HS-5 (cell line): ENCODE measurements around the gene MARK4.
"Not testable (repeated sequence)": the region's sequence is repeated elsewhere in the genome, so short reads cannot be mapped to it uniquely, and the experiment has no call there.

ENCODE experiments used
- DNase-seq: peaks from one replicate; pipeline ENCODE4 v3.0.0-alpha.2; 2012; ENCODE audit warnings: low read depth

MARK4 gene

DNA sequence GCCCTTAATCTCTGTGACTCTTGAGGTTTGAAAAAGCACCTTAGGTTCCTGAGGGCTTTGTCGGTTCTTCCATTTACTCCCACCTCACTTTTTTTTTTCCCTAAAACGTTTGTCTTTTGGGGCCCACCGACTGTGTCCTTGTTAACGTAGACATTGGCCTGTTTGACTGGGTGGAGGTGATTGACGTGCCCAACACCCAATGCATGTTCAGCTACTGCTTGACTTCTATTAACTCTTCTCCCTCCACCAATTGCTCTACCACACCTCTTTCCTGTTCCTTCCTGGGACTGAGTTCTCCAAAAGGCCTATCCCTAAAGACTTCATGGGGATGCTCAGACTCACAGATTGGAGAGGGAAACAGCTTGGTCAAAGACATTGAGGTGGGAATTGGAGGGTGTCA is 54.4 kb downstream of the MARK4 start:
- no peak for DNase-seq

DNA sequence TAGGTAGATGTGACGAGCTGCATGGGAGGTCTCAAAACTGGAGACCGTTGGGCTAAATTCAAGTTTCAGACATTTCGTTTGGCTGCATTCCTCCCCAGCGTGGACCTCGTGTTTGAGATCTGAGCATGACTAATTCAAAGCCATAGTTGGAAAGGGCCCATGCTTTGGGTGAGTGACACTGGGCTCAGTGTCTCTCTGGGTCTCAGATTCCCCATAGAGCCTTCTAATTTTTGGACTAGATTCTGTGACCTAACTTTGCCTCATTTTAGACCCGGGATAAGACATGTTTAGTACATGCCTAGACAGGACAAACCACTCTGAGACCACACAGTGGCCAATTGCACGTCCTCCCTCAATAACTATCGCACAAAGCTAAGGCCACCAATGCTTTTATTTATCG is 55.0 kb downstream of the MARK4 start:
- DNase-seq = no peak

- DNase-seq = no peak
These were observed 55.5 kb downstream of the MARK4 start for GRCh38 chr19:45306518-45307027.

GRCh38 chr19:45307361-45307760 is 56.3 kb downstream of the MARK4 start:
- no peak for DNase-seq

DNA sequence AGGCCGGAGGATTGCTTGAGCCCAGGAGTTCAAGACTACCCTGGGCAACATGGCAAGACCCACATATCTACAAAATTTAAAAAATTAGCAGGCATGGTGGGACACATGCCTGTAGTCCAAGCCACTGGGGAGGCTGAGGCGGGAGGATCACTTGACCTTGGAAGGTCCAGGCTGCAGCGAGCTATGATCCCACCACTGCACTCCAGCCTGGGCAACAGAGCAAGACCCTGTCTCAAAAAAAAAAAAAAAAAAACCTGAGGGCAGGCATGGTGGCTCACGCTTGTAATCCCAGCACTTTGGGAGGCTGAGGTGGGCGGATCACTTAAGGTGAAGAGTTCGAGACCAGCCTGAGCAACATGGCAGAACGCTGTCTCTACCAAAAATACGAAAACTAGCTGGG is 58.3 kb downstream of the MARK4 start:
- DNase-seq = not testable (repeated sequence)

- DNase-seq = no peak
These were observed 60.5 kb downstream of the MARK4 start for GRCh38 chr19:45311621-45312020.

DNA sequence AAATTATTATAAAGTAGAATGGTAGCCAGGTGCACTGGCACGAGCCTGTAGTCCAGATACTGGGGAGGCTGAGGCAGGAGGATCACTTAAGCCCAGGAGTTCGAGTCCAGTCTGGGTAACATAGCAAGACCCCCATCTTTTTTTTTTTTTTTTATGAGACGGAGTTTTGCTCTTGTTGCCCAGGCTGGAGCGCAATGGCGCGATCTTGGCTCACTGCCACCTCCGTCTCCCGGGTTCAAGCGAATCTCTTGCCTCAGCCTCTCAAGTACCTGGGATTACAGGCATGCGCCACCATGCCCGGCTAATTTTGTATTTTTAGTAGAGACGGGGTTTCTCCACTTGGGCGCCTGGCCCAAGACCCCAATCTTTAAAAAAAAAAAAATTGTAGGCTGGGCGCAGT is 61.2 kb downstream of the MARK4 start:
- DNase-seq = not testable (repeated sequence)

DNA sequence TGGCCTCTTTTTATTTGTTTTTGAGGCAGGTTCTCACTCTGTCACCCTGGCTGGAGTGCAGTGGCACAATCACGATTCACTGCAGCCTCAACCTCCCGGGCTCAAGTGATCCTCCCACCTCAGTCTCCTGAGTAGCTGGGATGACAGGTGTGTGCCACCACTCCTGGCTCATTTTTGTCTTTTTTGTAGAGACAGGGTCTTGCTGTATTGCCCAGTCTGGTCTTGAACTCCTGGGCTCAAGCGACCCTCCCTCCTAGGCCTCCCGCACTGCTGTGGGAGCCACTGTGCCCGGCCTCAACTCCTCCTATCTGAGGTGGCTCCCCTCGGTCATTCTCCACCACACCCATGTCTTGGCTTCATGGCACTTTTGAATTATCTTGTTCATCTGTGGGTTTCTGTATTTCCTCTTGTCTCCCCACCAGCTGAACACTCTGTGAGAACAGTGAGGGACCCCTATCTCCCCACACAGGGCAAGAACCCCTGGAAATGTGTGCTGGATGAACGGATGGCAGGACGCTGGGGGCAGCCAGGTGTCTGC is 63.7 kb downstream of the MARK4 start:
- no peak for DNase-seq

- DNase-seq = no peak
These were observed 64.2 kb downstream of the MARK4 start for GRCh38 chr19:45315304-45315703.

DNA sequence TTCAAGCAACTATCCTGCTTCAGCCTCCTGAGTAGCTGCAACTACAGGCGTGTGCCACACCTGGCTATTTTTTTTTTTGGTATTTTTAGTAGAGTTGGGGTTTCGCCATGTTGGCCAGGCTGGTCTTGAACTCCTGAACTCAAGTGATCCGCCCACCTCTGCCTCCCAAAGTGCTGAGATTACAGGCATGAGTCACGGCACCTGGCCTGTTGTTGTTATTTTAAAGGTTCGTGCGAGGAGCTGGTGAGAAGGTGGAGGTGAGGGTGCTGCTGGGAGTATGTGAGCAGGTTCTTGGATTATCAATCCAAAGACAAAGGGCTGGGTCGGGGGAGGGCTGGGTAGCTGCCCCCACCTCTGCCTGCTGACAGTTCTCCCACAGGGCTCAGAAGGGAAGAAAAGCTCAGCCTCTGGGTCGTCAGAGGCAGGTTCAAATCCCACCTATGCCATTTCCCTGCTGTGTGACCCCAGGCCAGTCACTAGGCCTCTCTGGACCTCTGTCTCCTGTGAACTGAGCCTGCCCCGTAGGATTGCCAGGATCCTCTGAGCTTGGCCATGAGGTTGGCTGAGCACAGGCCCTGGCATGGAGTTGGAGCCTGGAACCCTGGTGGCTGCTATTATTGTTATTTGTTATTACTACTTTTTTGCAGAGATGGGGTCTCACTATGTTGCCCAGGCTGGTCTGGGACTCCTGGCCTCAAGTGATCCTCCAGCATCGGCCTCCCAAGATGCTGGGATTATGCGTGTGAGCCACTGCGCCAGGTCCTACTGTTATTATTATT is 70.1 kb downstream of the MARK4 start:
- no peak for DNase-seq

GRCh38 chr19:45321848-45322247 is 70.8 kb downstream of the MARK4 start:
- no peak for DNase-seq

- DNase-seq = no peak
These were observed 71.2 kb downstream of the MARK4 start for GRCh38 chr19:45322311-45322710.

GRCh38 chr19:45322744-45323281 is 71.7 kb downstream of the MARK4 start, which contains the start of gene CKM:
CKM (minus strand) TSS chr19:45322875; CDS start chr19:45319713, 3,162 bp downstream.
- no peak for DNase-seq

GRCh38 chr19:45323671-45324081 is 72.6 kb downstream of the MARK4 start:
- DNase-seq = no peak

DNA sequence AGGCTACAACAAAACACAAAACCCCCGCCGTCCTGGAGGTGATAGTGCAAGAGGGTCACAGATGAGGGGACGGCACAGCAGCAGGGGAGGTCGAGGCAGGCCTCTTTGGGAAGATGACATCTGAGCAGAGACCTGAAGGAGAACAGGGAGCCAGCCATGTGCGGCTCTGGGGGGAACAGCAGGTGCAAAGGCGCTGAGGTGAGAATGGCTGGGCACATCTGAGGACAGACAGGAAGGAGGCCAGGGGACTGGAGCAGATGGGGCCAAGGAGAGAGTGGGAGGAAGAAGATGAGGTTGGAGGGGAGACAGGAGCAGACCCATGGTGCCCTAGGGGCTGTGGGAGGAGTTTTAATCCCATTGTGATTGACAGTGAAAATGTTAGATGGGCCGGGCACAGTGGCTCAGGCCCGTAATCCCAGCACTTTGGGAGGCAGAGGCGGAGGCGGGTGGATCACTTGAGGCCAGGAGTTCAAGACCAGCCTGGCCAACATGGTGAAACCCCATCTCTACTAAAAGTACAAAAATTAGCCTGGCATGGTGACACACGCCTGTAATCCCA is 73.4 kb downstream of the MARK4 start:
- DNase-seq = no peak

GRCh38 chr19:45327404-45328143 is 76.5 kb downstream of the MARK4 start:
- no peak for DNase-seq

DNA sequence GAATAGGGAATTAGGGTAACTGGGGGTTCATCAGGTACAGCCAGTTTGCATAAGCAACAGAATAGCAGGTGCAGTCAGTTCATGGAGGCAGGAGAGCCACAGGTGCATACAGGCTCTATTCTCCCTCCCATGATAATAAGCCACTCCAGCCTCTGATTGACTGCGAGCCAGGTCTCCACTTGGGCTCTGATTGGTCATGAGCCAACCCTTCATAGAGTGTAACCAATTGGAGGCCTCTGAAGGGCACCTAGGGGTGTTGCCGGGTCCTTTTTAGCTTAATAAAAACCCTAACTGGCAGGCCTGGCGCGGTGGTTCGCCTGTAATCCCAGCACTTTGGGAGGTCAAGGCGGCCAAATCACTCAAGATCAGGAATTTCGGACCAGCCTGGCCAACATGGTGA is 80.3 kb downstream of the MARK4 start:
- no peak for DNase-seq

GRCh38 chr19:45333609-45334303 is 82.7 kb downstream of the MARK4 start:
- DNase-seq = no peak

DNA sequence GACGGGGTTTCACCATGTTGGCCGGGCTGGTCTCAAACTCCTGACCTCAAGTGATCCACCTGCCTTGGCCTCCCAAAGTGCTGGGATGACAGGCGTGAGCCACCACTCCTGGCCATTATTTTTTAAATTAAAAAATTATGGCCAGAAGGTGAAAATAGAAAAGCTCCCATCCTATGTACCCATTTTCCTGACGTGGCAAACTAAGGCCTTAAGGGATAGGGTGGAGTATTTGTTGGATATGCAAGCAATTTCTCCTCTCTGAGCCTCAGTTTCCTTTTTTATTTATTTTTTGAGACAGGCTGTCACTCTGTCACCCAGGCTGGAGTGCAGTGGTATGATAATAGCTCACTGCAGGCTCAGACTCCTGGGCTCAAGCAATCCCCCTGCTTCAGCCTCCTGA is 83.8 kb downstream of the MARK4 start:
- DNase-seq = not testable (repeated sequence)

- DNase-seq = no peak
These were observed 85.7 kb downstream of the MARK4 start for GRCh38 chr19:45336696-45337251.

- DNase-seq = no peak
These were observed 88.6 kb downstream of the MARK4 start for GRCh38 chr19:45339629-45340028.
